Measurements from ENCODE around the gene GLRX5.

The GLRX5 gene

DNA sequence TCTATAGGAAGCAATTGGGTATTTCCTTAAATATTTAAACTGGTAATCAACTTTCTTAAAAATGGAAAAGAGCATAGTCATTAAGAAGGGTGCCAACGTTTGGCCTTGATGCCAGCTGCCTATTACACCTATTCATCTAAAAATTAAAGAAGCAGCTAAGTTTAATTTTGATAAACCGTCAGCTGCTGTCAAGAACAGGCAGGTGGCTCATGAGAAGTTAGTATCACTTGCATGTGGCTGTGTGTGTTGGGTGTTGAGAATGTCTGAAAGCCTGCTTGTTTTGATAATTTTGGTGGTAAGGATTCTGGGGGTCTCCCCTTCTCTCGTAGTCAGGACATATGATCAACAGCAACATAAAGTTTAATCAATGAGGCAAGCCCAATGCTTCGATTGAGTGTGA, 6.5 kb downstream of the GLRX5 start:
- Histone ChIP-seq H3K27me3 (ENCODE audit: insufficient read depth, low read depth) (no peaks in the 10 kb centered on the region), H2AFZ (ENCODE audit: low read depth) (no peak overlapping the region), H3K27ac (no peak overlapping the region), H3K4me2 (no peak overlapping the region), H3K79me2 (ENCODE audit: insufficient read depth, low read depth) (peaks cover 53% of the 10 kb centered on the region), H3K36me3 (ENCODE audit: insufficient read depth) (no peaks in the 10 kb centered on the region), H3K9ac (no peak overlapping the region), H3K4me3 (IDR thresholded peaks at IDR 0.05; ENCODE audit: insufficient read depth, low read depth, low read length) (no peak overlapping the region), H4K20me1 (ENCODE audit: insufficient read depth) (no peaks in the 10 kb centered on the region), H3K4me1 (ENCODE audit: low read depth, poor library complexity, severe bottlenecking) (peaks cover 9% of the 10 kb centered on the region)
- TF ChIP-seq, protein P1, sequence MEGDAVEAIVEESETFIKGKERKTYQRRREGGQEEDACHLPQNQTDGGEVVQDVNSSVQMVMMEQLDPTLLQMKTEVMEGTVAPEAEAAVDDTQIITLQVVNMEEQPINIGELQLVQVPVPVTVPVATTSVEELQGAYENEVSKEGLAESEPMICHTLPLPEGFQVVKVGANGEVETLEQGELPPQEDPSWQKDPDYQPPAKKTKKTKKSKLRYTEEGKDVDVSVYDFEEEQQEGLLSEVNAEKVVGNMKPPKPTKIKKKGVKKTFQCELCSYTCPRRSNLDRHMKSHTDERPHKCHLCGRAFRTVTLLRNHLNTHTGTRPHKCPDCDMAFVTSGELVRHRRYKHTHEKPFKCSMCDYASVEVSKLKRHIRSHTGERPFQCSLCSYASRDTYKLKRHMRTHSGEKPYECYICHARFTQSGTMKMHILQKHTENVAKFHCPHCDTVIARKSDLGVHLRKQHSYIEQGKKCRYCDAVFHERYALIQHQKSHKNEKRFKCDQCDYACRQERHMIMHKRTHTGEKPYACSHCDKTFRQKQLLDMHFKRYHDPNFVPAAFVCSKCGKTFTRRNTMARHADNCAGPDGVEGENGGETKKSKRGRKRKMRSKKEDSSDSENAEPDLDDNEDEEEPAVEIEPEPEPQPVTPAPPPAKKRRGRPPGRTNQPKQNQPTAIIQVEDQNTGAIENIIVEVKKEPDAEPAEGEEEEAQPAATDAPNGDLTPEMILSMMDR (conservative IDR thresholded peaks at IDR 0.05; ENCODE audit: low read depth, low read length), result no peak

GRCh38 chr14:95541932-95542930, 7.4 kb downstream of the GLRX5 start:
- Histone ChIP-seq H3K4me1 (ENCODE audit: low read depth, poor library complexity, severe bottlenecking) (no peaks in the 10 kb centered on the region), H3K27ac (no peak overlapping the region), H3K79me2 (ENCODE audit: insufficient read depth, low read depth) (peaks cover 44% of the 10 kb centered on the region), H3K4me3 (IDR thresholded peaks at IDR 0.05; ENCODE audit: insufficient read depth, low read depth, low read length) (no peak overlapping the region), H3K36me3 (ENCODE audit: insufficient read depth) (no peaks in the 10 kb centered on the region), H3K9ac (no peak overlapping the region), H2AFZ (ENCODE audit: low read depth) (no peak overlapping the region), H4K20me1 (ENCODE audit: insufficient read depth) (no peaks in the 10 kb centered on the region), H3K27me3 (ENCODE audit: insufficient read depth, low read depth) (no peaks in the 10 kb centered on the region), H3K4me2 (no peak overlapping the region)
- TF ChIP-seq, protein P1 (conservative IDR thresholded peaks at IDR 0.05; ENCODE audit: low read depth, low read length), result no peak

GRCh38 chr14:95543021-95543420, 8.2 kb downstream of the GLRX5 start:
- no peaks in the 10 kb centered on the region for H3K4me1 ChIP-seq (ENCODE audit: low read depth, poor library complexity, severe bottlenecking)
- no peaks in the 10 kb centered on the region for H4K20me1 ChIP-seq (ENCODE audit: insufficient read depth)
- H2AFZ ChIP-seq (ENCODE audit: low read depth), result no peak overlapping the region
- no peak overlapping the region for H3K9ac ChIP-seq
- no peak overlapping the region for H3K4me2 ChIP-seq
- H3K4me3 ChIP-seq (IDR thresholded peaks at IDR 0.05; ENCODE audit: insufficient read depth, low read depth, low read length), result no peak overlapping the region
- H3K36me3 ChIP-seq (ENCODE audit: insufficient read depth), result no peaks in the 10 kb centered on the region
- TF ChIP-seq, protein P1 (conservative IDR thresholded peaks at IDR 0.05; ENCODE audit: low read depth, low read length), result no peak
- H3K27me3 ChIP-seq (ENCODE audit: insufficient read depth, low read depth), result no peaks in the 10 kb centered on the region
- peaks cover 37% of the 10 kb centered on the region for H3K79me2 ChIP-seq (ENCODE audit: insufficient read depth, low read depth)
- H3K27ac ChIP-seq, result no peak overlapping the region

GRCh38 chr14:95544588-95544987, 9.7 kb downstream of the GLRX5 start:
- Histone ChIP-seq H3K4me3 (IDR thresholded peaks at IDR 0.05; ENCODE audit: insufficient read depth, low read depth, low read length) (no peak overlapping the region), H3K4me2 (no peak overlapping the region), H3K9ac (no peak overlapping the region), H4K20me1 (ENCODE audit: insufficient read depth) (no peaks in the 10 kb centered on the region), H3K36me3 (ENCODE audit: insufficient read depth) (no peaks in the 10 kb centered on the region), H3K27me3 (ENCODE audit: insufficient read depth, low read depth) (no peaks in the 10 kb centered on the region), H2AFZ (ENCODE audit: low read depth) (no peak overlapping the region), H3K27ac (no peak overlapping the region), H3K4me1 (ENCODE audit: low read depth, poor library complexity, severe bottlenecking) (no peaks in the 10 kb centered on the region), H3K79me2 (ENCODE audit: insufficient read depth, low read depth) (peaks cover 23% of the 10 kb centered on the region)
- TF ChIP-seq, protein P1 (conservative IDR thresholded peaks at IDR 0.05; ENCODE audit: low read depth, low read length), result no peak
